ENCODE results near the gene COPS8.

COPS8 gene

GRCh38 chr2:237057107-237057506, 28.6 kb upstream of the COPS8 start:
- ATAC-seq (replicated peaks; ENCODE audit: extremely low read depth, poor library complexity, severe bottlenecking), result no peak
- Mint-ChIP-seq H3K4me1 (no peaks in the 10 kb centered on the region), H3K4me3 (no peak overlapping the region), H3K27me3 (peaks cover 23% of the 10 kb centered on the region), H3K27ac (ENCODE audit: low read depth) (no peak overlapping the region), H3K9me3 (no peaks in the 10 kb centered on the region), H3K36me3 (ENCODE audit: insufficient read depth) (peaks cover 2% of the 10 kb centered on the region)
- no peak for DNase-seq (ENCODE audit: low spot score in 2 of 2)

- Mint-ChIP-seq H3K27me3 (peaks cover 15% of the 10 kb centered on the region), H3K36me3 (ENCODE audit: insufficient read depth) (no peaks in the 10 kb centered on the region), H3K4me1 (no peaks in the 10 kb centered on the region), H3K27ac (ENCODE audit: low read depth) (no peak overlapping the region), H3K4me3 (no peak overlapping the region), H3K9me3 (no peaks in the 10 kb centered on the region)
- DNase-seq (ENCODE audit: low spot score in 2 of 2) (no peak), ATAC-seq (replicated peaks; ENCODE audit: extremely low read depth, poor library complexity, severe bottlenecking) (no peak)
Measured at GRCh38 chr2:237057893-237058300, 27.8 kb upstream of the COPS8 start.

DNA sequence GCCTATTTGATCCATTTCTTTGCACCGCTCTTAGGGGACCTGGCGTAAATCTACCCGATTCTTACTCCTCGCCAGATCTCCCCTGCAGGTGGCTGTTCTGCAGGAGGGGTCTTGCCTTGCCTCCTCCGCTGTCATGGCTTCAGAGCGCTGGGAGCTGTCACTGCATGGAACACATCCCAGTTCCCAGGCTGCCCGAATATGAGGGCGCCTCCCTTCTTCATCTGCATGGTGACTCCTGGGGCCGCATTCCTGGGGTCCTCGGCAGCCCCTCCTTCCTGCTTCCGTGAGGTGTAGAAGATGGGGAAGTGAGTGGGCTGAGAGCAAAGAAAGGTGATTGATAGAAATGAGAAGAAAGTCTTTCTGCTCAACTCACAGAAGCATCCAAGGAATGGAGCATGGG, 27.3 kb upstream of the COPS8 start:
- ATAC-seq (replicated peaks; ENCODE audit: extremely low read depth, poor library complexity, severe bottlenecking), result no peak
- DNase-seq (ENCODE audit: low spot score in 2 of 2), result no peak
- Mint-ChIP-seq H3K27me3 (peaks cover 12% of the 10 kb centered on the region), H3K36me3 (ENCODE audit: insufficient read depth) (no peaks in the 10 kb centered on the region), H3K4me3 (no peak overlapping the region), H3K27ac (ENCODE audit: low read depth) (no peak overlapping the region), H3K9me3 (no peaks in the 10 kb centered on the region), H3K4me1 (no peaks in the 10 kb centered on the region)

- no peak overlapping the region for H3K4me3 Mint-ChIP-seq
- no peaks in the 10 kb centered on the region for H3K4me1 Mint-ChIP-seq
- H3K9me3 Mint-ChIP-seq, result no peaks in the 10 kb centered on the region
- ATAC-seq (replicated peaks; ENCODE audit: extremely low read depth, poor library complexity, severe bottlenecking), result no peak
- H3K27ac Mint-ChIP-seq (ENCODE audit: low read depth), result no peak overlapping the region
- H3K36me3 Mint-ChIP-seq (ENCODE audit: insufficient read depth), result no peaks in the 10 kb centered on the region
- H3K27me3 Mint-ChIP-seq, result peaks cover 12% of the 10 kb centered on the region
- DNase-seq (ENCODE audit: low spot score in 2 of 2), result no peak
Measured at GRCh38 chr2:237059155-237059875, 26.4 kb upstream of the COPS8 start.

DNA sequence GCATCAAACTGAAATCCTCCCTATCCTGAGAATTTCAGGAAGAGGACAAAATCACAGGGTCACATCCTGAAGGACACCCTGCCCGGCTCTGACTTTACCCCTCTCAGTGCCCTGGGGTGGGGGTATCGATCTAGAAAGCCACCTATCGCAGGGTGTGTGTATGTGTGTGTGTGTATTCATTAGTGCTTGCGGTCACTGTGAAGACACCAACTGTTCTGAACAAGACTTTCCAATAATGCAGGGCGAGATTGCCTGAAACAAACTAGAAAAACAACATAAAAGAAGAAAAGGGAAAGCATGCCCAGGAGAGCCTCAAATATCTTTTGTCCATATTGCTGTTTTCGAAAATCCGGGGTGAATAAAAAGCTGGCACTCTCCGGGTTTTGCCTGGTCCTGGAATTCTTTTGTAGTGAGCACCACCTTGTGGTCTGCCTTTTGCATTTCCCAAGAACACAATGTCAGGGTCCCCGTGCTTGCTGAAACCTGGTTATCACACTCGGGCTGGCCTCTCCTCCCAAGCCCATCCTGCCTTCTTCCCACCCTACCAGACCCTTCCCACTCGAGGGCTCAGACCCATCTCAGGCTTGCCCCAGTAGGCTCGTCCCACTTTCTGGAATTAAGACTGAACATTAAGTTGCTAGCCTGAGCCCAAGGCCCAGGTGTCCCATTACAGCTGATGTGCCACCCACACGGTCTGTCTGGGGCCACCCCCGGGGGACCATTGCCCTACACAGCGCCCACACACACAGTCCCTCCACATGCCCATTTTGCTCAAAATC, 25.0 kb upstream of the COPS8 start:
- Mint-ChIP-seq H3K4me1 (no peaks in the 10 kb centered on the region), H3K4me3 (no peak overlapping the region), H3K36me3 (ENCODE audit: insufficient read depth) (no peaks in the 10 kb centered on the region), H3K27ac (ENCODE audit: low read depth) (no peak overlapping the region), H3K27me3 (peaks cover 12% of the 10 kb centered on the region), H3K9me3 (no peaks in the 10 kb centered on the region)
- ATAC-seq (replicated peaks; ENCODE audit: extremely low read depth, poor library complexity, severe bottlenecking) (no peak), DNase-seq (ENCODE audit: low spot score in 2 of 2) (no peak)

GRCh38 chr2:237061356-237061755, 24.3 kb upstream of the COPS8 start:
- H3K36me3 Mint-ChIP-seq (ENCODE audit: insufficient read depth), result no peaks in the 10 kb centered on the region
- no peak for ATAC-seq (replicated peaks; ENCODE audit: extremely low read depth, poor library complexity, severe bottlenecking)
- no peak overlapping the region for H3K27ac Mint-ChIP-seq (ENCODE audit: low read depth)
- H3K9me3 Mint-ChIP-seq, result no peaks in the 10 kb centered on the region
- no peak overlapping the region for H3K4me3 Mint-ChIP-seq
- peaks cover under 1% of the 10 kb centered on the region for H3K4me1 Mint-ChIP-seq
- DNase-seq (ENCODE audit: low spot score in 2 of 2), result no peak
- peaks cover 12% of the 10 kb centered on the region for H3K27me3 Mint-ChIP-seq

- no peak for ATAC-seq (replicated peaks; ENCODE audit: extremely low read depth, poor library complexity, severe bottlenecking)
- no peak overlapping the region for H3K4me3 Mint-ChIP-seq
- H3K27me3 Mint-ChIP-seq, result peaks cover 12% of the 10 kb centered on the region
- H3K27ac Mint-ChIP-seq (ENCODE audit: low read depth), result no peak overlapping the region
- H3K36me3 Mint-ChIP-seq (ENCODE audit: insufficient read depth), result no peaks in the 10 kb centered on the region
- no peaks in the 10 kb centered on the region for H3K9me3 Mint-ChIP-seq
- H3K4me1 Mint-ChIP-seq, result peaks cover 5% of the 10 kb centered on the region
- DNase-seq (ENCODE audit: low spot score in 2 of 2), result no peak
Measured at GRCh38 chr2:237062585-237062984, 23.1 kb upstream of the COPS8 start.

DNA sequence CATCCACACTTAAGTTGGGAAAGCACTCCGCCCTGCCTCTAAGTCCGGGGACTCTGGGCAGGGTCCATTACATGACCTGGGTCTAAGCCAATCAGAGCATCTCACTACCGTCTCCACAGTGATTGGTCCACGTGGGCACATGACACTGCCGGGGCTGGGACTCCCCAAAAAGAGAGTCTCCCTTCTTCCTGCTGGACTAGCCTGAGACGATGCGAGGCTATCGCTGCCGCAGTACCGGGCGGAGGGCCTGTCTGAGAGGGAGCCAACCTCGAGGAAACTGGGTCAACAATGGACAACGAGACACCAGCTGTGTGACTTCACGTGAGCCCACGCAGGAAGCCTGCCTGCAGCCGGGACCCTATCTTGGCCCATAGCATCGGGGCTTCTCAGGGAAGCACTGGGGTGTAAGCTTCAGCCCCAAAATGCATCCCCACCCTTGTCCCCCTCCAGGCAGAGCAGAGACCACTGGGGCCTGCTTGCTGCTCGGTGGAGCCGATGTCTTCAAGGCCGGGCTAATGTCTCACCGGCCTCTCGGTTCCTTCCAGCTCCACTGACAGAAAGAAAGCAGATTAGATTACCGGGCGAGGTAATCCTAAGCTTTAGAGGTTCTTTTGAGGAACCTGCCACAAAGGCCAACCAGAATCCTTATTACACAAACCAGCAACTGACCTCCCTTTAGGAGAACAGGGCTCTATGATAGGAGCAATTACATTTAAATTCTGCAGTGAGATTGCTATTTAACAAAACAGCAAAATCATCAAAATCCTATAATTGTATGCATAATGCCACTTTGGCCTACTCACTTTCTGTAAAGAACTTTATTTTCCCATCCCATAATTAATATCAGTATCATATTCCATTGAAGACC, 21.3 kb upstream of the COPS8 start:
- Mint-ChIP-seq H3K9me3 (no peaks in the 10 kb centered on the region), H3K27ac (ENCODE audit: low read depth) (no peak overlapping the region), H3K4me3 (no peak overlapping the region), H3K36me3 (ENCODE audit: insufficient read depth) (peaks cover 2% of the 10 kb centered on the region), H3K27me3 (peaks cover 12% of the 10 kb centered on the region), H3K4me1 (peaks cover 5% of the 10 kb centered on the region)
- ATAC-seq (replicated peaks; ENCODE audit: extremely low read depth, poor library complexity, severe bottlenecking), result no peak
- DNase-seq (ENCODE audit: low spot score in 2 of 2), result no peak

DNA sequence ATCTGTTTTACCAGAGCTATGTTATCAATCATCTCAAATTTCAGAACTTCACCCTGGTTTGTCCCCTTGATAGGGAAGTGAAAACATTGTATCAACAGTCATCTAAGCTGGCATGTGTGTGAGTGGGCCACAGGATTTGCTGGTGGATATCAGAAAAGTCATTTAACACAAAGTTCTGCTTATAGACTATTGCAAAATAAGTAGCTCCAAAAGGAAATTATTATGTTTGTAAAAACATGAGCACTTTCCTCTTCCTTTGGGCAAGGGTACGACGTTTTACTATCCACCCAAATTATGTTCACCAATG, 20.7 kb upstream of the COPS8 start:
- no peaks in the 10 kb centered on the region for H3K9me3 Mint-ChIP-seq
- H3K4me3 Mint-ChIP-seq, result no peak overlapping the region
- no peak for ATAC-seq (replicated peaks; ENCODE audit: extremely low read depth, poor library complexity, severe bottlenecking)
- peaks cover 2% of the 10 kb centered on the region for H3K36me3 Mint-ChIP-seq (ENCODE audit: insufficient read depth)
- no peak overlapping the region for H3K27ac Mint-ChIP-seq (ENCODE audit: low read depth)
- DNase-seq (ENCODE audit: low spot score in 2 of 2), result no peak
- H3K27me3 Mint-ChIP-seq, result peaks cover 12% of the 10 kb centered on the region
- H3K4me1 Mint-ChIP-seq, result peaks cover 5% of the 10 kb centered on the region

GRCh38 chr2:237066396-237066795, 19.3 kb upstream of the COPS8 start:
- ATAC-seq (replicated peaks; ENCODE audit: extremely low read depth, poor library complexity, severe bottlenecking) (no peak), DNase-seq (ENCODE audit: low spot score in 2 of 2) (no peak)
- peak overlapping the region; percentile 33 for H3K27ac Mint-ChIP-seq (ENCODE audit: low read depth)
- H3K9me3 Mint-ChIP-seq, result no peaks in the 10 kb centered on the region
- no peak overlapping the region for H3K4me3 Mint-ChIP-seq
- peaks cover 5% of the 10 kb centered on the region for H3K4me1 Mint-ChIP-seq
- H3K27me3 Mint-ChIP-seq, result peaks cover 3% of the 10 kb centered on the region
- H3K36me3 Mint-ChIP-seq (ENCODE audit: insufficient read depth), result peaks cover 2% of the 10 kb centered on the region

- H3K4me3 Mint-ChIP-seq, result no peak overlapping the region
- peaks cover 4% of the 10 kb centered on the region for H3K36me3 Mint-ChIP-seq (ENCODE audit: insufficient read depth)
- H3K27me3 Mint-ChIP-seq, result no peaks in the 10 kb centered on the region
- DNase-seq (ENCODE audit: low spot score in 2 of 2) (no peak), ATAC-seq (replicated peaks; ENCODE audit: extremely low read depth, poor library complexity, severe bottlenecking) (no peak)
- H3K27ac Mint-ChIP-seq (ENCODE audit: low read depth), result no peak overlapping the region
- peaks cover 5% of the 10 kb centered on the region for H3K4me1 Mint-ChIP-seq
- no peaks in the 10 kb centered on the region for H3K9me3 Mint-ChIP-seq
Measured at GRCh38 chr2:237068005-237068576, 17.6 kb upstream of the COPS8 start.

DNA sequence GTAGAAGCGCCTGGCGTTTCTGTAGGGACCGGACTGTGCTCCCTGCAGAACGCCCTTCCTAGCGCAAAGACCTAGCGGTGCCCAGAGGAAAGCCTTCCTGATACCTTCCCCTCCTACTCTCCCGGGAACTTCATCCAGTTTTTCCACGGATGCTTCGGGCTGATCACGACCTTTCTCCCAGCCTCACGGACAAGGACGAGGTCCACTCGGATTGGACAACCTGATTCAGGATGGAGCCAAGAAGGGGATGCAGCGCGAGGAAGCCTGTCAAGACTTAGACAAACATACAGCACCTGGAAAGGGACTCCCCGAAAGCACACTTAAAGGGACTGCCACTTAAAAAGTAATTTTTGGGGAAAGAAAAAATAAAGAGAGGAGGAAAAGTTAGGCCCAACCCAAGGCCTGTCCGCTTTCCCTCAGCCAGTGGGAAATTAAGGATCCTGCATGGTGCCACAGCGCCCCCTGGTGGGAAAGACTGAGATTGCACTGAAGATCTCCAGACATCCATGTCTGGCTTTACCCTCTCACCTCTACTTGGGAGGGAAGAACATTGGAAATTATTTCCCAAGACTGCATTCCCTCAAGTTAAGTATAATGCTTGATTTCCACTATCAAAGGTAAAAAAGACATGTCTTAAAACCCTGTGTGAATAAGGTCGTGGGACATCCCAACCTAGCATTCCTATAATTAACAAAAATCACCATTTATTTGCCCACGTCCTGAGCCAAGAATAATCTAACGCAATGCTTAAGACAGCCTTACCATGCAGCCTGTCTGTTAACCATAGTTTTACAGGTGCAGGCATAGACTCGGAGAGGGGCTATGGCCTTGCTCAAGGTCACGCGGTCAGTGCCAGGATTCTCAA, 13.4 kb upstream of the COPS8 start:
- Mint-ChIP-seq H3K4me3 (no peak overlapping the region), H3K27ac (ENCODE audit: low read depth) (no peak overlapping the region), H3K27me3 (no peaks in the 10 kb centered on the region), H3K36me3 (ENCODE audit: insufficient read depth) (peaks cover 4% of the 10 kb centered on the region), H3K9me3 (no peaks in the 10 kb centered on the region), H3K4me1 (no peaks in the 10 kb centered on the region)
- ATAC-seq (replicated peaks; ENCODE audit: extremely low read depth, poor library complexity, severe bottlenecking) (no peak), DNase-seq (ENCODE audit: low spot score in 2 of 2) (peak; percentile 49 to 74)

All from central memory CD8-positive, alpha-beta T cell (primary cell).